ENCODE results near the gene TTYH3.

DNA sequence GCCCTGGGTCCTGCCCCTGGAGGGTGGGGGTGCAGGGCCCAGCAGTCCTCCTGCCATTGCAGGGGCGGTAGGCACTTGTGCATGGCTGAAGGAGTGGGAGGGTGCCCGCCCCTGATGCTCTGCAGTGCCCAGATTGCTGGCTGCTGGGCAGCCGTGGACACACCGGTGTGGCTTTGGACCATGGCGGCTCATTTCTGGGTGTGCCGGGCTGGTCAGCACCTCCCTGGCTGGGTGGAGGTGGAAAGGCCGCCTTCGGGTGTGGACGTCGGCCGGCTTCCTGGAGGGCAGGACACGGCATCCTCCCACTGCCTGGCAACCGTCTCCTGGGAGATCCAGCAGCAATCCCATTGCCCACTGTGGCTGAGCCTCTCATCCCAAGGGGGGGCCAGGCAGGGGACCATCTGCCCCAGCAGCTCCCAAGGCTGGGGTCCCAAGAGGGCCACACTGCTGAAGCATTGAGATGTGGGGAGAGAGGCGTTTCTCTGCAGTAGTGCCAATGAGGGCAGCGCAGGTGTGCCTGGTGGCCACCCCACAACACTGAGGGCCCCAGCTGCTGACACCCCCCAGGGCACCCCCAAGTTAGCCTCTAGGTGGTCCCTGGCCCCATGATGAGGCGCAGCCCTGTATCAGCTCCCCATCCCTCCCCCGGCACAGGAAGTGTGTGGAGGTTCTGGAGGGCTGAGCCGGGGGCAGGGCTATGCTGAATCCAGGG, 12.9 kb downstream of the TTYH3 start:
- TF ChIP-seq, protein P1, sequence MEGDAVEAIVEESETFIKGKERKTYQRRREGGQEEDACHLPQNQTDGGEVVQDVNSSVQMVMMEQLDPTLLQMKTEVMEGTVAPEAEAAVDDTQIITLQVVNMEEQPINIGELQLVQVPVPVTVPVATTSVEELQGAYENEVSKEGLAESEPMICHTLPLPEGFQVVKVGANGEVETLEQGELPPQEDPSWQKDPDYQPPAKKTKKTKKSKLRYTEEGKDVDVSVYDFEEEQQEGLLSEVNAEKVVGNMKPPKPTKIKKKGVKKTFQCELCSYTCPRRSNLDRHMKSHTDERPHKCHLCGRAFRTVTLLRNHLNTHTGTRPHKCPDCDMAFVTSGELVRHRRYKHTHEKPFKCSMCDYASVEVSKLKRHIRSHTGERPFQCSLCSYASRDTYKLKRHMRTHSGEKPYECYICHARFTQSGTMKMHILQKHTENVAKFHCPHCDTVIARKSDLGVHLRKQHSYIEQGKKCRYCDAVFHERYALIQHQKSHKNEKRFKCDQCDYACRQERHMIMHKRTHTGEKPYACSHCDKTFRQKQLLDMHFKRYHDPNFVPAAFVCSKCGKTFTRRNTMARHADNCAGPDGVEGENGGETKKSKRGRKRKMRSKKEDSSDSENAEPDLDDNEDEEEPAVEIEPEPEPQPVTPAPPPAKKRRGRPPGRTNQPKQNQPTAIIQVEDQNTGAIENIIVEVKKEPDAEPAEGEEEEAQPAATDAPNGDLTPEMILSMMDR (optimal IDR thresholded peaks at IDR 0.05 in 1 of 3, IDR thresholded peaks at IDR 0.05 in 1 of 3, conservative IDR thresholded peaks at IDR 0.05 in 1 of 3; ENCODE audit: extremely low read depth in 1 of 3, insufficient read depth in 2 of 3, low read length in 3 of 3) = no peak
- no peak for TF ChIP-seq EZH2 (IDR thresholded peaks at IDR 0.05; ENCODE audit: low read length)
